ENCODE results near the gene MROH2A. TPM values are rescaled to one million over a fixed set of nuclear protein-coding genes. Genes with fewer than 3 reads are reported as not detected.

The MROH2A gene
- total RNA-seq, 2 experiments from 2014 or later = not detected

GRCh38 chr2:233838726-233839446, 60.8 kb downstream of the MROH2A start:
- ChIA-PET CTCF (no interaction called here), POLR2A (no interaction called here)
- H3K27ac Mint-ChIP-seq = no peak overlapping the region
- Histone ChIP-seq H3K27ac (ENCODE audit: low read depth in 1 of 2, low read length in 2 of 2) (no peak overlapping the region), H3K4me3 (ENCODE audit: low read length) (no peak overlapping the region), H3K9me3 (ENCODE audit: control insufficient read depth in 1 of 2, insufficient read depth in 1 of 2, low read length in 2 of 2) (peaks cover 0 to 4% of the 10 kb centered on the region in 2 experiments), H3K4me1 (ENCODE audit: insufficient read depth, low read length) (peaks cover 3% of the 10 kb centered on the region), H3K27me3 (ENCODE audit: control insufficient read depth in 1 of 2, insufficient read depth in 2 of 2, low read length in 2 of 2) (no peaks in the 10 kb centered on the region), H3K36me3 (ENCODE audit: insufficient read depth, low read length) (no peaks in the 10 kb centered on the region)
- intact Hi-C loops (cut with DNase I, micrococcal nuclease) = no loop called here
- TF ChIP-seq CTCF (IDR thresholded peaks at IDR 0.05) = no peak
- ATAC-seq (ENCODE audit: poor library complexity) (no peak), DNase-seq (peak in 1 of 14 experiments; percentile 28)
- peaks cover 7% of the 10 kb centered on the region for H3K4me1 Mint-ChIP-seq (ENCODE audit: low read depth)
- no peak overlapping the region for H3K4me3 Mint-ChIP-seq
- no peaks in the 10 kb centered on the region for H3K27me3 Mint-ChIP-seq
- no peaks in the 10 kb centered on the region for H3K36me3 Mint-ChIP-seq (ENCODE audit: low read depth)
- no peaks in the 10 kb centered on the region for H3K9me3 Mint-ChIP-seq

GRCh38 chr2:233839447-233839820, 61.3 kb downstream of the MROH2A start:
- TF ChIP-seq CTCF (IDR thresholded peaks at IDR 0.05) = no peak
- H3K4me3 Mint-ChIP-seq = no peak overlapping the region
- H3K27ac Mint-ChIP-seq = no peak overlapping the region
- H3K36me3 Mint-ChIP-seq (ENCODE audit: low read depth) = no peaks in the 10 kb centered on the region
- H3K36me3 ChIP-seq (ENCODE audit: insufficient read depth, low read length) = no peaks in the 10 kb centered on the region
- no peaks in the 10 kb centered on the region for H3K27me3 Mint-ChIP-seq
- H3K9me3 Mint-ChIP-seq = no peaks in the 10 kb centered on the region
- ATAC-seq (ENCODE audit: poor library complexity) (no peak), DNase-seq (peak in 1 of 14 experiments; percentile 17)
- POLR2A ChIA-PET = no interaction called here
- no peaks in the 10 kb centered on the region for H3K27me3 ChIP-seq (ENCODE audit: control insufficient read depth in 1 of 2, insufficient read depth in 2 of 2, low read length in 2 of 2)
- no peak overlapping the region for H3K4me3 ChIP-seq (ENCODE audit: low read length)
- H3K4me1 ChIP-seq (ENCODE audit: insufficient read depth, low read length) = peaks cover 3% of the 10 kb centered on the region
- intact Hi-C loops (cut with DNase I, micrococcal nuclease) = no loop called here
- H3K27ac ChIP-seq (ENCODE audit: low read depth in 1 of 2, low read length in 2 of 2) = no peak overlapping the region
- CTCF ChIA-PET = no interaction called here
- H3K4me1 Mint-ChIP-seq (ENCODE audit: low read depth) = peaks cover 7% of the 10 kb centered on the region
- peaks cover 0 to 4% of the 10 kb centered on the region in 2 experiments for H3K9me3 ChIP-seq (ENCODE audit: control insufficient read depth in 1 of 2, insufficient read depth in 1 of 2, low read length in 2 of 2)

GRCh38 chr2:233840520-233840919, 62.4 kb downstream of the MROH2A start:
- CTCF ChIA-PET = no interaction called here
- Mint-ChIP-seq H3K4me3 (no peak overlapping the region), H3K27me3 (no peaks in the 10 kb centered on the region), H3K9me3 (no peaks in the 10 kb centered on the region), H3K27ac (no peak overlapping the region), H3K4me1 (ENCODE audit: low read depth) (peaks cover 7% of the 10 kb centered on the region), H3K36me3 (ENCODE audit: low read depth) (no peaks in the 10 kb centered on the region)
- H3K4me1 ChIP-seq (ENCODE audit: insufficient read depth, low read length) = peaks cover 3% of the 10 kb centered on the region
- POLR2A ChIA-PET = no interaction called here
- H3K4me3 ChIP-seq (ENCODE audit: low read length) = no peak overlapping the region
- peaks cover 0 to 4% of the 10 kb centered on the region in 2 experiments for H3K9me3 ChIP-seq (ENCODE audit: control insufficient read depth in 1 of 2, insufficient read depth in 1 of 2, low read length in 2 of 2)
- no peak for TF ChIP-seq CTCF (IDR thresholded peaks at IDR 0.05)
- no peaks in the 10 kb centered on the region for H3K36me3 ChIP-seq (ENCODE audit: insufficient read depth, low read length)
- intact Hi-C loops (cut with DNase I, micrococcal nuclease) = no loop called here
- DNase-seq (no peak), ATAC-seq (ENCODE audit: poor library complexity) (no peak)
- H3K27ac ChIP-seq (ENCODE audit: low read depth in 1 of 2, low read length in 2 of 2) = no peak overlapping the region
- no peaks in the 10 kb centered on the region for H3K27me3 ChIP-seq (ENCODE audit: control insufficient read depth in 1 of 2, insufficient read depth in 2 of 2, low read length in 2 of 2)

Data from CD4-positive, alpha-beta T cell (primary cell).